Coronary artery (tissue), 2 donors: ENCODE data around the gene PRDM1.
A peak's percentile ranks its signal among the peaks of the same experiment; 100 is the strongest.

ENCODE experiments used
- DNase-seq: peaks from one replicate; pipeline ENCODE4 v3.0.0-alpha.2; 2017; ENCODE audit warnings: low spot score
- H3K27ac ChIP-seq, 2 donors: fragments of 200-600 bp; sonication (generic); one replicate each; pipeline ENCODE4 v1.5.1; 2016 to 2019
- H3K4me3 ChIP-seq: fragments of 200-600 bp; sonication (generic); 2 replicates; pipeline ENCODE4 v1.5.1; 2016; ENCODE audit warnings: mild to moderate bottlenecking, moderate library complexity
- CTCF ChIP-seq: fragments of 200-600 bp; sonication (generic); IDR thresholded peaks from one replicate; pipeline ENCODE4 v1.5.1; 2019; ENCODE audit warnings: antibody characterized with exemption

The PRDM1 gene

GRCh38 chr6:106094261-106094963 is 8.3 kb downstream of the PRDM1 start:
- no peak overlapping the region for H3K4me3 ChIP-seq
- DNase-seq = no peak
- H3K27ac ChIP-seq = no peak overlapping the region
- TF ChIP-seq CTCF = no peak

GRCh38 chr6:106094964-106095335 is 8.8 kb downstream of the PRDM1 start:
- Histone ChIP-seq H3K27ac (no peak overlapping the region), H3K4me3 (no peak overlapping the region)
- DNase-seq = no peak
- no peak for TF ChIP-seq CTCF

- peak overlapping the region; percentile 63 for H3K4me3 ChIP-seq
- no peak for DNase-seq
- TF ChIP-seq CTCF = no peak
- peak overlapping the region in 1 of 2 donors; percentile 53 for H3K27ac ChIP-seq
Observed at GRCh38 chr6:106097411-106098231, 11.5 kb downstream of the PRDM1 start.

- TF ChIP-seq CTCF = no peak
- H3K4me3 ChIP-seq = peak overlapping the region; percentile 63
- no peak for DNase-seq
- peak overlapping the region in 1 of 2 donors; percentile 53 for H3K27ac ChIP-seq
Observed at GRCh38 chr6:106098383-106099234, 12.5 kb downstream of the PRDM1 start.

GRCh38 chr6:106099235-106099537 is 13.1 kb downstream of the PRDM1 start:
- no peak for DNase-seq
- Histone ChIP-seq H3K4me3 (peak overlapping the region; percentile 63), H3K27ac (peak overlapping the region in 1 of 2 donors; percentile 53)
- TF ChIP-seq CTCF = no peak

- no peak for DNase-seq
- no peak overlapping the region for H3K27ac ChIP-seq
- TF ChIP-seq CTCF = no peak
- H3K4me3 ChIP-seq = no peak overlapping the region
Observed at GRCh38 chr6:106100755-106101154, 14.6 kb downstream of the PRDM1 start.
